ENCODE data around the gene CCNDBP1. TPM values are rescaled to one million over a fixed set of nuclear protein-coding genes. Genes with fewer than 3 reads are reported as not detected.
"Not testable (repeated sequence)": the region's sequence is repeated elsewhere in the genome, so short reads cannot be mapped to it uniquely, and the experiment has no call there.

Gene CCNDBP1
- total RNA-seq, 1 donor from 2014 or later, result 71.0 TPM

DNA sequence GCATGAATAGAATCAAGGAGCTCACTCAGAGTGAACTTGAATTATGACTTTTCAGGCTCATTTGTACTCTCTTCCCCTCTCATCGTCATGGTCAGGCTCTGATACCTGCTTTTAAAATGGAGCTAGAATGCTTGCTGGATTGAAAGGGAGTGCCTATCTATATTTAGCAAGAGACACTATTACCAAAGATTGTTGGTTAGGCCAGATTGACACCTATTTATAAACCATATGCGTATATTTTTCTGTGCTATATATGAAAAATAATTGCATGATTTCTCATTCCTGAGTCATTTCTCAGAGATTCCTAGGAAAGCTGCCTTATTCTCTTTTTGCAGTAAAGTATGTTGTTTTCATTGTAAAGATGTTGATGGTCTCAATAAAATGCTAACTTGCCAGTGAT is 9.6 kb downstream of the CCNDBP1 start:
- H3K27ac ChIP-seq, result no peak overlapping the region
- H3K4me1 ChIP-seq, result no peaks in the 10 kb centered on the region
- intact Hi-C loops (cut with DNase I), result no loop called here
- peaks cover 82% of the 10 kb centered on the region for H3K36me3 ChIP-seq
- no peak overlapping the region for H3K4me3 ChIP-seq
- TF ChIP-seq, protein P1, sequence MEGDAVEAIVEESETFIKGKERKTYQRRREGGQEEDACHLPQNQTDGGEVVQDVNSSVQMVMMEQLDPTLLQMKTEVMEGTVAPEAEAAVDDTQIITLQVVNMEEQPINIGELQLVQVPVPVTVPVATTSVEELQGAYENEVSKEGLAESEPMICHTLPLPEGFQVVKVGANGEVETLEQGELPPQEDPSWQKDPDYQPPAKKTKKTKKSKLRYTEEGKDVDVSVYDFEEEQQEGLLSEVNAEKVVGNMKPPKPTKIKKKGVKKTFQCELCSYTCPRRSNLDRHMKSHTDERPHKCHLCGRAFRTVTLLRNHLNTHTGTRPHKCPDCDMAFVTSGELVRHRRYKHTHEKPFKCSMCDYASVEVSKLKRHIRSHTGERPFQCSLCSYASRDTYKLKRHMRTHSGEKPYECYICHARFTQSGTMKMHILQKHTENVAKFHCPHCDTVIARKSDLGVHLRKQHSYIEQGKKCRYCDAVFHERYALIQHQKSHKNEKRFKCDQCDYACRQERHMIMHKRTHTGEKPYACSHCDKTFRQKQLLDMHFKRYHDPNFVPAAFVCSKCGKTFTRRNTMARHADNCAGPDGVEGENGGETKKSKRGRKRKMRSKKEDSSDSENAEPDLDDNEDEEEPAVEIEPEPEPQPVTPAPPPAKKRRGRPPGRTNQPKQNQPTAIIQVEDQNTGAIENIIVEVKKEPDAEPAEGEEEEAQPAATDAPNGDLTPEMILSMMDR (IDR thresholded peaks at IDR 0.05), result no peak
- ATAC-seq (no peak), DNase-seq (no peak)
- no peaks in the 10 kb centered on the region for H3K27me3 ChIP-seq (ENCODE audit: low read depth)
- no peaks in the 10 kb centered on the region for H3K9me3 ChIP-seq

DNA sequence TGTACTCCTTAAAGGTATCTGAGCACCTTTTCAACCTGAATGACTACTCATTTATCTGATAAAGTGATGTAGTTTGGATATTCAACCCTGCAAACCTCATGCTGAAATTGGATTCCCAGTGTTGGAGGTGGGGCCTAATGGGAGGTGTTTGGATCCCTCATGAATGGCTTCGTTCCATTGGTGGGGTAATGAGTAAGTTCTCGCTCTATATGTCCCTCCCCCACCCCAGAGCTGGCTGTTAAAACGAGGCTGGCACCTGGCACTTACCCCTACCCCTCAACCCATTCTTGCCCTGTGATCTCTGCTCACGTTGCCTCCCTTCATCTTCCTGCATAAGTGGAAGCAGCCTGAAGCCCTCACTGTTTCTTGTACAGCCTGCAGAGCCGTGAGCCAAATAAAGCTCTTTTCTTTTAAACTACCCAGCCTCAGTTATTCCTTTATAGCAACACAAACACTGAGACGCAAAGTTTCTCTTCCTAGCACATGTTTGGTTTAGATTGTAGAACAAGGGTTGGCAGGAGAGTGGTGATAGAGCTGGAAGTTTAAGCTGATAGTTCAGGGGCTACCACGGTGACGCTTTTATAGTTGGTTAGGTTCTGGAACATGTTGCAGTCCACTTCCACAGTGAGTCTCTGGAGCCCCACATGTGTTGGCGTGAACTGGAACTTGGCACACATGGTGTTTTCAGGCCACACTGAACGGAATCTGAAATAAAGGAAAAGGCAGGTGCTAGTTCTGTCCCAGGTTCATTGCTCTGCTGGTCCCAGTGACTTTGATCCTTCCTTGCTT is 11.8 kb downstream of the CCNDBP1 start:
- no peak overlapping the region for H3K27ac ChIP-seq
- DNase-seq, result no peak
- H3K9me3 ChIP-seq, result no peaks in the 10 kb centered on the region
- no peak for ATAC-seq
- H3K4me1 ChIP-seq, result no peaks in the 10 kb centered on the region
- H3K27me3 ChIP-seq (ENCODE audit: low read depth), result no peaks in the 10 kb centered on the region
- H3K4me3 ChIP-seq, result no peak overlapping the region
- TF ChIP-seq, protein P1 (IDR thresholded peaks at IDR 0.05), result no peak
- peaks cover 60% of the 10 kb centered on the region for H3K36me3 ChIP-seq
- intact Hi-C loops (cut with DNase I), result no loop called here

DNA sequence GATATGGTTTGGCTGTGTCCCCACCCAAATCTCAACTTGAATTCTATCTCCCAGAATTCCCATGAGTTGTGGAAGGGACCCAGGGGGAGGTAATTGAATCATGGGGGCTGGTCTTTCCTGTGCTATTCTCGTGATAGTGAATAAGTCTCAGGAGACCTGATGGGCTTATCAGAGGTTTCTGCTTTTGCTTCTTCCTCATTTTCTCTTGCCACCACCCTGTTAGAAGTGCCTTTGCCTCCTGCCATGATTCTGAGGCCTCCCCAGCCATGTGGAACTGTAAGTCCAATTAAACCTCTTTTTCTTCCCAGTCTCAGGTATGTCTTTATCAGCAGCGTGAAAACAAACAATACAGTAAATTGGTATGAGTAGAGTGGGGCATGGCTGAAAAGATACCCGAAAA is 12.6 kb downstream of the CCNDBP1 start:
- peaks cover 52% of the 10 kb centered on the region for H3K36me3 ChIP-seq
- H3K4me3 ChIP-seq; H3K9me3 ChIP-seq; H3K27me3 ChIP-seq (ENCODE audit: low read depth); intact Hi-C loops (cut with DNase I); DNase-seq; H3K4me1 ChIP-seq; ATAC-seq; H3K27ac ChIP-seq: not testable (repeated sequence)

DNA sequence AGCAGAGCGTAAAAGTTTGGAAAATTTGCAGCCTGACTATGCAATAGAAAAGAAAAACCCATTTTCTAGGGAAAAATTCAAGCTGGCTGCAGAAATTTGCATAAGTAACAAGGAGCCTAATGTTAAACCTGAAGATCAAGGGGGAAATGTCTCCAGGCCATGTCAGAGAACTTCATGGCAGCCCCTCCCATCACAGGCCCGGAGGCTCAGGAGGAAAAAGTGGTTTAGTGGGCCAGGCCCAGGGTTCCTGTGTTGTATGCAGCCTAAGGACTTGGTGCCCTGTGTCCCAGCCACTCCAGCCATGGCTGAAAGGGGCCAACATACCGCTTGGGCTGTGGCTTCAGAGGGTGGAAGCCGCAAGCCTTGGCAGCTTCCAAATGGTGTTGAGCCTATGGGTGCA is 13.4 kb downstream of the CCNDBP1 start:
- H3K27me3 ChIP-seq (ENCODE audit: low read depth); H3K27ac ChIP-seq; ATAC-seq; H3K9me3 ChIP-seq; H3K4me3 ChIP-seq; H3K4me1 ChIP-seq; DNase-seq; intact Hi-C loops (cut with DNase I): not testable (repeated sequence)
- H3K36me3 ChIP-seq, result peaks cover 44% of the 10 kb centered on the region

DNA sequence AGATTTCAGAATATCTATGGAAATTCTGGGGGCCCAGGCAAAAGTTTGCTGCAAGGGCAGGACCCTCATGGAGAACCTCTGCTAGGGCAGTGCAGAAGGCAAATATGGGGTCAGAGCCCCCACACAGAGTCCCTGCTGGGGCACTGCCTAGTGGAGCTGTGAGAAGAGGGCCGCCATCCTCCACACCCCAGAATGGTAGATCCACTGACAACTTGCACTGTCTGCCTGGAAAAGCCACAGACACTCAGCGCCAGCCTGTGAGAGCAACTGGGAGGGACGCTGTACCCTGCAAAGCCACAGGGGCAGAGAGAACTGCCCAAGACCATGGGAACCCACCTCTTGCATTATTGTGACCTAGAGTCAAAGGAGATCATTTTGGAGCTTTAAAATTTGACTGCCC is 13.8 kb downstream of the CCNDBP1 start:
- H3K4me3 ChIP-seq, result no peak overlapping the region
- H3K9me3 ChIP-seq, result no peaks in the 10 kb centered on the region
- no peaks in the 10 kb centered on the region for H3K4me1 ChIP-seq
- H3K27me3 ChIP-seq (ENCODE audit: low read depth), result no peaks in the 10 kb centered on the region
- TF ChIP-seq, protein P1 (IDR thresholded peaks at IDR 0.05), result no peak
- no peak for DNase-seq
- intact Hi-C loops (cut with DNase I), result no loop called here
- ATAC-seq, result no peak
- peaks cover 40% of the 10 kb centered on the region for H3K36me3 ChIP-seq
- H3K27ac ChIP-seq, result no peak overlapping the region

DNA sequence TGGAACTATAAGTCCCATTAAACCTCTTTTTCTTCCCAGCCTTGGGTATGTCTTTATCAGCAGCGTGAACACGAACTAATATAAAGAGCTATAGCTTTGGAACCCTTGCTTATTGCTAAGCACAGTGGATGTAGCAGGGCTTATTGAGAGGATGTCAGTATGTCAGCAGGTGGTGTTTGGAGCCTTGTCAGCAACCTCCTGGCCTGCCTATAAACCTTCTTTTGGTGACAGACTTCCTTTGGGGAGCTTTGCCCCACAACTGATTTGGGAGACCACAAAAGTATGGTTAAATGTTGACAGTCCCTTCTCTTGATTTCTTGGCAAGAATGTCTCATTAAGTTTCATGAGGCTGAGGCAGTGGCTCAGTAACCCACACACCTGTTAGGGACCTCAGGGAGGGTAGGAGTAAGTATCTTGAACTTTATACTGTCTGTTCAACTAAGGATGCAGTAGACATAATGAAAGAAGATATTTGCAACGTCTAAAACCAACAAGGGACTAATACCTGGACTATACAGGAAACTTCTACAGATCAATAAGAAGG is 14.8 kb downstream of the CCNDBP1 start:
- no peak overlapping the region for H3K4me3 ChIP-seq
- ATAC-seq (no peak), DNase-seq (no peak)
- no peak overlapping the region for H3K27ac ChIP-seq
- H3K9me3 ChIP-seq, result no peaks in the 10 kb centered on the region
- TF ChIP-seq, protein P1 (IDR thresholded peaks at IDR 0.05), result no peak
- H3K4me1 ChIP-seq, result no peaks in the 10 kb centered on the region
- H3K27me3 ChIP-seq (ENCODE audit: low read depth), result no peaks in the 10 kb centered on the region
- intact Hi-C loops (cut with DNase I), result no loop called here
- peaks cover 30% of the 10 kb centered on the region for H3K36me3 ChIP-seq
